ENCODE data around the gene FRAT1.

GRCh38 chr10:97321804-97322190, 2.7 kb downstream of the FRAT1 start:
- TF ChIP-seq POLR2A (IDR thresholded peaks at IDR 0.05) (no peak), CTCF (IDR thresholded peaks at IDR 0.05) (no peak)

All from esophagus squamous epithelium (tissue), 4 donors.